Mucosa of gallbladder (tissue), 1 donor: ENCODE data around the gene RNF17. TPM values are rescaled to one million over a fixed set of nuclear protein-coding genes. Genes with fewer than 3 reads are reported as not detected.

Experiments
- DNase-seq: peaks from one replicate; pipeline ENCODE4 v3.0.0-alpha.2; 2020; ENCODE audit warnings: low spot score
- total RNA-seq: library from RNA; stranded (reverse); gene quantifications from one replicate; pipeline ENCODE4 v1.2.1, GENCODE V29; 2021
- donor health status: DM: no; HTN: no; CAD: no.

The RNF17 gene
- total RNA-seq, 1 donor from 2014 or later = not detected

DNA sequence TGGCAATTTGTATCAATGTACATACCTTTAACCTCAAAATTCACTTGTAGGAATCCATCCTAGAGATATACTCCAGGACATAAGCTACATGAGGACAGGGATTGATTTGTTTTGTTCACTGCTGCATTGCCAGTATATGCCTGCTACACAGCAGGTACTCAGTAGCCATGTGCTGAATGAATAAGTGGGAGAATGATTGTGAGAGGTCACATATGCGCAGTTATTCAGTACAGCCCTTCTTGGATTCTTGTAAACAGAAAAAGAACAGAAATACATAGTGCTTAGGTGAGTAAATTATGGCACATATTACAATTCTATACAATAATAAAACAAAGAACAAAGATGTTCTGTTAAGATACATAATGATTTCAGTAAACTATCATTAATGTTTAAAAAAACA, 133.3 kb downstream of the RNF17 start:
- DNase-seq = no peak

DNA sequence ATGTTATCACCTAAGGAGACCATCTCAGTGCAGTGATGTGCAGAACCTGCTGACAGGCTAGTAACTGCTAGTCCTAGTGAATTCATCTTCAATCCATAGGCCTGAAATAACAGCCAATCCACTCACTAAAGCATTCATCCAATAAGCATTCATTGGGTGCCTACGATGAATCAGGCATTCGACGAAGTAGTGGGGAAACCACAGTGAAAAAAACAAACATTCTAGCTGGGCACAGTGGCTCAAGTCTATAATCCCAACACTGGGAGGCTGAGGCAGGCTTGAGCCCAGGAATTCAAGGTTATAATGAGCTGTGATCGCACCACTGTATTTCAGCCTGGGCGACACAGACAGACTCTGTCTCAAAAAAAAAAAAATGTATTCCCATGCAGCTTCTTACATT, 135.6 kb downstream of the RNF17 start:
- no peak for DNase-seq

DNA sequence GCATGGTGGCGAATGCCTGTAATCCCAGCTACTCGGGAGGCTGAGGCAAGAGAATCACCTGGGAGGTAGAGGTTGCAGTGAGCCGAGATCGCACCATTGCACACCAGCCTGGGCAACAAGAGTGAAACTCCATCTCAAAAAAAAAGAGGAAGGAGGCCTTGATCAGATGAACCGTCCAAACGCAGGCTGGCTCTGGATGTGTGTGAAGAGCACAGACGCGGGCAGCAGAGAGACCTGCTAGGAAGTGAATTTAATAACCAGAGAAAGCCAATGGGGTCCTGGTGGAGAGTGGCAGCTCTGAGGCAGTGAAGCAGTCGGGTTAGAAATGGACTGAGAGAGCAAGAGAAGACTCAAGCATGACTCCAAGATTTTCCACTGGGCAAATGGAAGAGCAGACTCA, 136.5 kb downstream of the RNF17 start:
- no peak for DNase-seq

DNA sequence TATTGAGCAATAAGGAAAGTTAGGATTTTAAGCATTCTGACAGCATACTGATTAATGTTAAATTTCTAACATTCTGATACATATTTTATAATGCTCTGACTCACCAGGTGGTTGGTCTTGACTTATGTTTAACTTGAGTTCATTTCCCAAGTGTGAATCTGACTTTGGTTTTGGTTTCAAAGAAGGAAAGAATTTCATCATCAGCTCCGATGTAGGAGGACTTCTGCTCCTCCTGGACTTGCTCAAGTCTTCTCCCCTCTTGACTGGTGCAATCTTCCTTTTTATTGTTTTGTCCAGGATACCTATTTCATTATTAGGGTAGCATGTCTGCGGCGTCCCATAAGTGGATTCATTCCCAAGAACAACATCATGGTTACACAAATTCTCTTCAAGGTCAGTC, 141.3 kb downstream of the RNF17 start:
- DNase-seq = no peak

DNA sequence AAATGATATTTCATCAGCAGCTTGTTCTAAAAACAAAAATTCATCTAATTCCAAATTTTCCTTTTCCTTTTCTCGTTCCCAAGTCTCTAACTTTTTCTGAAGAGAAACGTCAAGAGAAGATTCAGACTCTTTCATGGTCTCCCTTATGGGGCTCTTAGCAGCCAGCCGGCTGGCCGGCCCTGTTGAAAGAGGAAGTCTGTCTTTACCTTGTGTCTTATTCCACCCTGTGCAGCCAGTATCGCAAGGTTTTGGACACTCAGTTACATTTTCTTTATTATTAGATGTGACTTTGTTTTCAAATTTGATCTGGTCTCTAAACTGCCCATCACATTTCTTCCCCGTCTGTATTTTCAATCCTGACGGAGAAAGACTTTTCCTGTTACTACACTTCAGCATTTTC, 142.3 kb downstream of the RNF17 start:
- no peak for DNase-seq

DNA sequence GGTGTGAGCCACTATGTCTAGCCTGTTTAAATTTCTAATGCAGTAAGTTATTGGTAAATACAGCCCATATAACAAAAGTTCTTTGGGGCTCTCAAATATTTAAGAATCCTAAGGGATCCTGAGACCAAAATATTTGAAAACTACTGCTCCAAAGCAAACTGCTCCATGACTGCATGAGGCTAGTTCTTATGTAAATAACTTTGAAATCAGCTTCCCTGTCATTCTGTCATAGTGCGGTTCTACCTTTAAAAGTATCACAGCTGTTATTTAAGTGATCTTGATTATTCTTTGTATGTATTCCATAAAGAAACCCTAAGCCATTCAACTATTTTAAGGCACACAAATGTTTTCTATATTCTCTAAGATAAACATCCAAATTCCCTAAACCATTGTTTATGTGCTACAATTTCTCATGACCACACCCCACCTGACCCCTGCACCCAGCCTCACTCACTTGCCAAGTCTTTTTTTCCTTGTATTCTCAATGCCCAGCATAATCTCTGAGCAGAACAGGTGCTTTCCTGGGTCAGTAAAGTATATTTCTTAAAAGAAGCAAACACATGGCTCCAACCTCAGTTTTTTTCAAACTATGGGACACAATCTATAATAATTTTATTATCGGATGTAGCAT, 146.6 kb downstream of the RNF17 start:
- DNase-seq = no peak

DNA sequence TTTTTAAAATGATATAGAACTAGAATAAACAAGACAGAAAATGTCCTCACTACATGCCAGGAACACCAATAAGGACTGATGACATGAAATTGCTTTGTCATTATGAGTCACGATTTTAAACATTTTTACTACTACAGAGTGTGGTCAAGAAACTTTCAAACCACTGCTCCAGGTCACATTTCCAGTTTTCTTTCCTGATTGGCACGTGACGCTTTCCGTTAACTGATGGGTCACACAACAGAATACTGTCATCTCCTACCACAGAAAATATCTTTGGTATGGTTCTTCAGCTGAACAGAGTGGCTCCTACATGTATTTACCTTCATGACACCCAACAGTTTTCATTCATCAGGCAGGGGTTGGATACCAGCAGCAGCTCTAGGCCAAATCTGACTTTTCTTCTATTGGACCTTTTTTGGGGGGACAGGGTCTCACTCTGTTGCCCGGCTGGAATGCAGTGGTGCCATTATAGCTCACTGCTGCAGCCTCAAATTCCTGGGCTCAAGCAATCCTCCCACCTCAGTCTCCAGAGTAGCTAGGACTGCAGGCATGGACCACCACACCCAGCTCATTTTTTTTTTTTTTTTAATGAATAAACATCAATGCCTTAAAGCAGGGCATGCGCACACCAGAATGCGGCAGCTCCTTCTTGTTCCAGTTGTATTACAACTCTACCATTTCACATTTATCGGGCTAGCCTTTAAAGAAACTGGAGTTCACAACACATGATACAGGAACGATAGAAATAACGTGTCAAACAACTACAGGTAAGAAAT, 147.4 kb downstream of the RNF17 start:
- no peak for DNase-seq

DNA sequence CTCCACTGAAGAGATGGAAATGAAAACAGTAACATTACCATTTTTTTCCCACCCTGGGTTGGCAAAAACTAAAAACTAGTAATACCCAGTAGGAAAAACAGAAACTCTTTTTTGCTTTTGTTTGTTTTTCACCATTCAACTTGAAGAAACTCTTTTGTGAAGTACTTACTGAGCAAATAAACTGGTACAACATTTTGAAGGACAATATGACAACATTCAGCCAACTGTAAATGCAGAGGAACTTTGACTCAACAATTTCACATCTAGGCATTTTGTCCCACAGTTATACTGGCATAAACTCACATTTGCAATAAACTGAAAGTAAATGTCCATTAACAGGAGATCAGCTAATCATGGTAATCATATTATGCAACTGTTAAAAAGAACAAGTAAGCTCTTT, 152.5 kb downstream of the RNF17 start:
- no peak for DNase-seq

DNA sequence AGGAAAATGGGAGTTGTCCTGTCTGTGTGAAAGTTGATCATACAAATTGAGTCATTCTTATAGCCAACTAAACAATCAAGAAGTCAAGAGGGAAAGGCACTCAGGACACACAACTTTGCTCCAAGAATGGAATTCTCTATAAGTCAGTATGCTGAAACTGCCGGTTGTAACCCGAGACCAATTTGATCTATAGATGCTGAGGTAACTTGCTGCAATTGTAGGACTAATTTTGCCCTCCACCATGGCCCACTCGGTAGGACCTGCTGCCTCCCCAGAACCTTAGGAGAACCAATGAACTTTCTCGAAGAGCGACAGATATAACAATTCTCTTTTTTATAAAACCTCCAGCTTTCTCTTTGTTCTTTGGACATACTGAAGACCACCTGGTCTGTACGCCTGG, 157.0 kb downstream of the RNF17 start:
- no peak for DNase-seq

DNA sequence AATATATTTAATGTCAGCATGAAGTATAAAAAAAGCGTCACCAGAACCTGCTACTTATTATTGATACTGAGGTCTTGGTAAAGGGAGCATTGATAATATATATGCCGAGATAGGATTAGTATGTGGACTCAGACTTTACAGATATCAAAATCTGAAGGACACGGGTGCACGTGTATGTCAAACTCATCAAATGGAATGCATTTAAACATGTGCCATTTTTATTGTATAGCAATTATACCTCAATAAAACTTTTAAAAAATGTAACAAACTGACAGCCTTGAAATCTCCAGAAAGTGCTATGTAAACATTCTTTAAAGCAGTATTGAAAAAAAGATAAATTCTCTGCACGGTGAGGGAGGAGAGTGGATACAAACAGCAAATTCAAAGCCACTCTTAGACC, 157.9 kb downstream of the RNF17 start:
- DNase-seq = no peak

DNA sequence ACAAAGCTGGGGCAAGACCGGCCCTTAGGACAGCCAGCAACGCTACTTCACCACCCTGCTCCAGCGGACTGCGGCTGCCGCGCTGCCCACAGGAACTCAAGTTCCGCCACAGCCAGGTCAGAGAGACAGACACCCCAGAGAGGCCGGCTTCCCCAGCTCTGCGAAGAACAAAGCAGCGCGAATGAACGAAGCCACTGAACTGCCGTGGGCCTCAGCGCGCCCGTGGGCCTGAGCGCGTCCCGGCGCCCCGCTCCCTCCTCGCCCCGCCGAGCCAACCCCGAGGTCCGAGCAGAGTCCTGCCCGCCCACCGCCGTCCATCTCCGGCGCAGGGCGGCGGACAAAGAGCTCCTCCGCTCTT, 158.4 kb downstream of the RNF17 start:
- no peak for DNase-seq

DNA sequence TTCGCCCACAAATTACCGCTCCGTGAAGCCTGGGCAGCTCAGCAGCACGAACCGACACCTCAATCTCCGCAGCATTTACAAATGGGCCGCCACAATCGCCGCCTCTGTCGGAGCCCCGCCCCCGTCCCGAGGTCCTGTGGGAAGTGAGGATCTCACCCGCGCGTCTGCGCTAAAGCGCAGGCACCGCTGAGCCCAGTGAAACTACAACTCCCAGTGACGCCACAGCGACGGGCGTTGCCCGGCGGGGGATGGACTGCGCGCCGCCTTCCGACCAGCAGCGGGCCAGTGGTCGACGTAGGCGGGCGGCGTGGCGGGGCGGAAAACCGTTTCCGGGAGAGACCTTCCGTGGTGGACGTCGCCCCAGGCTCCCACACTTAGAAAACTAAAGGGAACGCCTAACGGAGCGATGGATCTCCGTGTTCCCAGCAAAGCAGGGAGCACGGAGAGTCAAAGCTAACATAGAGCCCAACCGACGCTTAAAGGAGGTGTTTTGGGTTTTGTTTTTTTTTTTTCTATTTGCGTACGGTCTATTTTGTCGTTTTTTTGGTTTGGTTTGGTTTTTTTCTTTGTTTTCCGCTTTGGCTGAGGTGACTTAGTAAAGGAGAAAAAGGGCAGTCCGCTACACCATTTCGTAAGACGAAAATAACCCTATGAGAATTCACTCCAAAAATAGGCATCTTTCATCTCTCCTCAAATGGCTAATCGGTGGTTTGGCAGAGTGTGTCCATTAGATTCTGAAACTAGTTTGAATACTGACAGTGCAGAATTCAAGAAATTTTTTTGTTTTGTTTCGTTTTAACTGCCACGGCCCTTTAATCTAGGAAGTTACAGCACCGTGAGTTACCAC, 159.0 kb downstream of the RNF17 start:
- DNase-seq = peak; percentile 97

DNA sequence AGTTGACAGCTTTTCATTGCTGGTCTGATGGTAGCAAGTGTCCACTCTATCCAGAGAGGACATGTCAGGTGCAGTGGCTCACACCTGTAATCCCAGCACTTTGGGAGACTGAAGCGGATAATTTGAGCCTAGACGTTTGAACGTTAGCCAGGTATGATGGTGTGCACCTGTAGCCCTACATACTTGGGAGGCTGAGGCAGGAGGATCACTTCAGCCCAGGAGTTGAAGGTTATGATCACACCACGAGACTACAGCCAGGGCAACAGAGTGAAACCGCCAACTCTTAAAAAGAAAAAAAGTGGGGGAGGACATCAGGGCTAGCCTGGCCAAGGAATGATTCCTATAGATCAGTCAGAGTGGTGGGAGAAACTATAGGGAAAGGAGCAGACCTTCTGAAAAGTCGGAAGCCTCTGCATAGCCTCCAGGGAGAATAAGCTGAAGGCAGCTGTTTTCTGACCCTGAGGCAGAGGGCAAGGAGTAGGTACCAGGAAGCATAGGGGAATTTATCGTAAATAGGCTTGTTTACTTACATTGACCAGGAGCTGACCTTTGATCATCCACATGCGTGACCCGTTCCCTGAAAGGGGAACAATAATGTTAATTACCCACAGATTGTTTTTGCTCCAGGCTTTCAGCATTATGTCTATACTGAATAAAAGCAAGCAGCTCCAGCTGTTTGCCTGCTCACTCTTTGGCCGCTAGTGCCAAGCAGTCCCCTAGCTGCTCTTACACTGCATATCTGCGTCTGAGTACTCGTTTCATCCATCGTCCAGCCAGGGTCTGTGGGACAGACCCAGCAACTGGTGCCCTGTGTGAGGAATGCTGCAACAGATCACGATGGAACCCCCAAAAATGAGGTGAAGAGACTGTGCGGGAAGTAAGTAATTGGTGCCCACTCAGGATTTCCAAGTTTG, 161.6 kb downstream of the RNF17 start:
- DNase-seq = no peak

DNA sequence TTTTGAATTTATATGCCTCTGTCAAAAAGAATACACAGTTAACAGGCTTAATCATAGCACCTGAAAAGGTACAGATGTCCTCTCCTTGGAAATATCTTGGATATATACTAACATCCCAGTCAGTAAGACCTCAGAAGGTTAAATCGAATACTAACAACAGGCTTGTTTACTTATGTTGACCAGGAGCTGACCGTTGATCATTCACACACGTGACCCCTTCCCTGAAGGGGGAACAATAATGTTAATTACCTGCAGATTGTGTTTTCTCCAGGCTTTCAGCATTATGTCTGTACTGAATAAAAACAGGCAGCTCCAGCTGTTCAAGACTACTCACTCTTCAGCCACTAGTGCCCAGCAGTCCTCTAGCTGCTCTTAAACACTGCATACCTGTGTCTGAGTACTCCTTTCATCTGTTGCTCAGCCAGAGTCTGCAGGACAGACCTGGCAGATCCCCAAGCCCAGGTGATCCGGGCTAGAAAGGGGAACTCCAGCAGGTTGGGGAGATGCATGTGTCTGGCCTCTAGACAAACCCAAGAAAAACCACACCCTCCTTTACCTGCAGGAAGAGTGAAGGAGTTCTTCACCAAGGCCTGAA, 163.9 kb downstream of the RNF17 start:
- DNase-seq = no peak

DNA sequence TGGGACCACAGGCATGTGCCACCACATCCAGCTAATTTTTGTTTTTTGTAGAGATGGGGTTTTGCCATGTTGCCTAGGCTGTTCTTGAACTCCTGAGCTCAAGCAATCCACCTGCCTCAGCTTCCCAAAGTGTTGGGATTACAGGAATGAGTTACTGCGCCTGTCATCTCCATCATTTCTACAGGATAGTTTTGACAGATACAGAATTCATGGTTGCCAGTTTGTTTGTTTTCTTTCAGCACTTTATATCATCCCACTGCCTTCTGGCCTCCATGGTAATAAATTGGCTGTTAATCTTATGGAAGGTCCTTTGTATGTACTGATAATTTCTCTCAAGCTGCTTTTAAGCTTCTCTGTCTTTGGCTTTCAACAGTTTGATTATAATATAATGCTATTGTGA, 165.2 kb downstream of the RNF17 start:
- no peak for DNase-seq

Other genes with a start within 250 kb of the RNF17 start
- not detected for gene ATP12A, start 83.8 kb upstream of the RNF17 start, total RNA-seq